HG02623 (cell line): ENCODE data around the gene LGALS9C.
"Not testable (repeated sequence)": the region's sequence is repeated elsewhere in the genome, so short reads cannot be mapped to it uniquely, and the experiment has no call there.

Source experiments
- ATAC-seq: cut with Tn5 transposase; IDR thresholded peaks from one replicate; pipeline ENCODE4 v1.9.1; 2021; ENCODE audit warnings: moderate library complexity; ENCODE audit not compliant: unreplicated experiment

LGALS9C gene

GRCh38 chr17:18528435-18528834 is 51.8 kb downstream of the LGALS9C start:
- not testable (repeated sequence) for ATAC-seq

GRCh38 chr17:18528899-18529500 is 52.4 kb downstream of the LGALS9C start:
- ATAC-seq: not testable (repeated sequence)

- ATAC-seq: not testable (repeated sequence)
Observed at GRCh38 chr17:18530405-18530804, 53.8 kb downstream of the LGALS9C start.

GRCh38 chr17:18542234-18542633 is 65.6 kb downstream of the LGALS9C start:
- ATAC-seq: not testable (repeated sequence)

- ATAC-seq: not testable (repeated sequence)
Observed at GRCh38 chr17:18542907-18543306, 66.3 kb downstream of the LGALS9C start.
